Measurements from ENCODE around the gene DISC1. TPM values are rescaled to one million over a fixed set of nuclear protein-coding genes. Genes with fewer than 3 reads are reported as not detected.

Gene DISC1
- polyA plus RNA-seq, 3 donors, result 5.5 to 14.7 (median 5.8) TPM

DNA sequence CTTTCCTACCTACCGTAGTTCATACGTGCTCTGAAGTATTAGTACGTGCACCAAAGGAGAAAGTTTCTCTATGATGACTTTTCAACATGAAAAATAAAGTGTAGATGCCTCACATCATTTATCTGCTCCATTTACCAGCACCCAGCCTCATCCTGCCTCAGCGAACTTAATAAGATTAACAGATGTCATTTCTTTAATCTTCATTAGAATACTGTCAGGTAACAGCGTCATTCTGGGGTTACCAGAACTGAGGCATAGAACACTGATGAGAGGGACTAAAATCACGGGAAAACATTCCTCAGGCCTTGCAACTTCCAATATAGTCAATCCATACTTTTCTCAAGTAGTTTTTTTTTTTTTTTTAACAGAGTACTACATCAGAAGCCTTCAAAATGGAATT is 43.2 kb upstream of the DISC1 start:
- H3K4me3 ChIP-seq (replicated peaks in 1 of 3; ENCODE audit: low read depth in 2 of 3, low read length in 3 of 3), result no peak overlapping the region
- WGBS (ENCODE audit: insufficient coverage), result no CpG with 5 or more reads among the region's 6 CpGs
- H3K27ac Mint-ChIP-seq, result no peak overlapping the region
- no peak overlapping the region for H3K4me2 ChIP-seq (replicated peaks; ENCODE audit: extremely low read depth, low read length, poor library complexity, severe bottlenecking)
- H3K9me3 ChIP-seq (replicated peaks in 1 of 2; ENCODE audit: control insufficient read depth in 1 of 2, insufficient read depth in 1 of 2, low read length in 2 of 2), result no peaks in the 10 kb centered on the region
- H3K79me2 ChIP-seq (ENCODE audit: insufficient read depth, low read length), result no peaks in the 10 kb centered on the region
- DNase-seq, result no peak
- intact Hi-C loops (cut with micrococcal nuclease), result no loop called here
- H3K36me3 ChIP-seq (replicated peaks in 1 of 2; ENCODE audit: control insufficient read depth in 1 of 2, insufficient read depth in 2 of 2, low read length in 2 of 2), result no peaks in the 10 kb centered on the region
- H3K36me3 Mint-ChIP-seq, result no peaks in the 10 kb centered on the region
- H2AFZ ChIP-seq (ENCODE audit: insufficient read depth, low read depth, low read length, poor library complexity, severe bottlenecking), result no peak overlapping the region
- H3K4me3 Mint-ChIP-seq, result no peak overlapping the region
- no peak overlapping the region for H3K27ac ChIP-seq (ENCODE audit: low read depth in 1 of 2, low read length in 2 of 2)
- peaks cover 0 to 2% (median 0%) of the 10 kb centered on the region in 3 donors for H3K27me3 Mint-ChIP-seq (ENCODE audit: low read depth in 3 of 3)
- H3K4me1 ChIP-seq (ENCODE audit: control insufficient read depth in 1 of 2, insufficient read depth in 2 of 2, low read length in 2 of 2), result peaks cover 0 to 5% of the 10 kb centered on the region in 2 donors
- no peaks in the 10 kb centered on the region for H4K20me1 ChIP-seq (ENCODE audit: insufficient read depth, low read length)
- TF ChIP-seq, protein P1, sequence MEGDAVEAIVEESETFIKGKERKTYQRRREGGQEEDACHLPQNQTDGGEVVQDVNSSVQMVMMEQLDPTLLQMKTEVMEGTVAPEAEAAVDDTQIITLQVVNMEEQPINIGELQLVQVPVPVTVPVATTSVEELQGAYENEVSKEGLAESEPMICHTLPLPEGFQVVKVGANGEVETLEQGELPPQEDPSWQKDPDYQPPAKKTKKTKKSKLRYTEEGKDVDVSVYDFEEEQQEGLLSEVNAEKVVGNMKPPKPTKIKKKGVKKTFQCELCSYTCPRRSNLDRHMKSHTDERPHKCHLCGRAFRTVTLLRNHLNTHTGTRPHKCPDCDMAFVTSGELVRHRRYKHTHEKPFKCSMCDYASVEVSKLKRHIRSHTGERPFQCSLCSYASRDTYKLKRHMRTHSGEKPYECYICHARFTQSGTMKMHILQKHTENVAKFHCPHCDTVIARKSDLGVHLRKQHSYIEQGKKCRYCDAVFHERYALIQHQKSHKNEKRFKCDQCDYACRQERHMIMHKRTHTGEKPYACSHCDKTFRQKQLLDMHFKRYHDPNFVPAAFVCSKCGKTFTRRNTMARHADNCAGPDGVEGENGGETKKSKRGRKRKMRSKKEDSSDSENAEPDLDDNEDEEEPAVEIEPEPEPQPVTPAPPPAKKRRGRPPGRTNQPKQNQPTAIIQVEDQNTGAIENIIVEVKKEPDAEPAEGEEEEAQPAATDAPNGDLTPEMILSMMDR (IDR thresholded peaks at IDR 0.05), result no peak
- no peaks in the 10 kb centered on the region for H3K27me3 ChIP-seq (ENCODE audit: control insufficient read depth in 2 of 2, insufficient read depth in 2 of 2, low read length in 2 of 2)
- no peak overlapping the region for H3K9ac ChIP-seq (ENCODE audit: insufficient read depth, low read length, poor library complexity, severe bottlenecking)
- peaks cover 6% of the 10 kb centered on the region for H3K4me1 Mint-ChIP-seq
- no peaks in the 10 kb centered on the region for H3K9me3 Mint-ChIP-seq

DNA sequence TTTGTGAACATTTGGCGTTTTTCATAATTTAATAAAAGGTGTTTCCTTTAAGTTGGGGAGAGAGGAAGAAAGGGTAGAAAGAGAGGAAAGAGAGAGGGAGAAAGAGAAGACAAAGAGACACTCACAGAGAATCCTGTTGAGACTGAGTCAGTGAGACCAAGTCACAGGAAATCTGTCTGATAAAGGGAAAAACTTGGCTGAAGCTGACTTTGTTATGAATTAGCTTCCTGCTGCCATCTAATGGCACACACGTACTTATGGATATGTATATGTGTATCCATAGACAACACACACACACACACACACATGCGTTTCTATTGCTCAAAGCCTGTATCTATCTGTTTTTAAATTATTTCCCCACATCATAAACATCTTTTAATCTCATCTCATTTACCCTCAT is 42.5 kb upstream of the DISC1 start:
- Mint-ChIP-seq H3K9me3 (no peaks in the 10 kb centered on the region), H3K36me3 (no peaks in the 10 kb centered on the region), H3K27me3 (ENCODE audit: low read depth in 3 of 3) (peaks cover 0 to 2% (median 2%) of the 10 kb centered on the region in 3 donors), H3K27ac (peak overlapping the region in 2 of 7 donors; percentile 1 to 6), H3K4me1 (peaks cover 6% of the 10 kb centered on the region), H3K4me3 (no peak overlapping the region)
- intact Hi-C loops (cut with micrococcal nuclease), result no loop called here
- Histone ChIP-seq H3K9ac (ENCODE audit: insufficient read depth, low read length, poor library complexity, severe bottlenecking) (no peak overlapping the region), H3K79me2 (ENCODE audit: insufficient read depth, low read length) (no peaks in the 10 kb centered on the region), H3K4me2 (replicated peaks; ENCODE audit: extremely low read depth, low read length, poor library complexity, severe bottlenecking) (no peak overlapping the region), H3K9me3 (replicated peaks in 1 of 2; ENCODE audit: control insufficient read depth in 1 of 2, insufficient read depth in 1 of 2, low read length in 2 of 2) (no peaks in the 10 kb centered on the region), H3K27ac (ENCODE audit: low read depth in 1 of 2, low read length in 2 of 2) (no peak overlapping the region), H3K27me3 (ENCODE audit: control insufficient read depth in 2 of 2, insufficient read depth in 2 of 2, low read length in 2 of 2) (no peaks in the 10 kb centered on the region), H3K36me3 (replicated peaks in 1 of 2; ENCODE audit: control insufficient read depth in 1 of 2, insufficient read depth in 2 of 2, low read length in 2 of 2) (no peaks in the 10 kb centered on the region), H3K4me3 (replicated peaks in 1 of 3; ENCODE audit: low read depth in 2 of 3, low read length in 3 of 3) (no peak overlapping the region), H2AFZ (ENCODE audit: insufficient read depth, low read depth, low read length, poor library complexity, severe bottlenecking) (no peak overlapping the region), H4K20me1 (ENCODE audit: insufficient read depth, low read length) (no peaks in the 10 kb centered on the region), H3K4me1 (ENCODE audit: control insufficient read depth in 1 of 2, insufficient read depth in 2 of 2, low read length in 2 of 2) (peaks cover 0 to 5% of the 10 kb centered on the region in 2 donors)
- peak in 1 of 3 donors; percentile 5 for DNase-seq
- no CpG with 5 or more reads among the region's 3 CpGs for WGBS (ENCODE audit: insufficient coverage)
- TF ChIP-seq, protein P1 (IDR thresholded peaks at IDR 0.05), result no peak

Measured in CD14-positive monocyte (primary cell).